LNCAP (cell line): ENCODE data around the gene ARSJ.

ENCODE experiments used
- CTCF ChIP-seq: fragments of 450-650 bp; IDR thresholded peaks from 2 replicates; pipeline ENCODE4 v1.5.1; 2017; ENCODE audit warnings: mild to moderate bottlenecking

ARSJ gene

GRCh38 chr4:114019276-114019968 lies 40.0 kb upstream of the ARSJ start:
- TF ChIP-seq CTCF, result no peak

- TF ChIP-seq CTCF, result no peak
These were observed 37.9 kb upstream of the ARSJ start for GRCh38 chr4:114017120-114017917.

GRCh38 chr4:114015444-114015899 lies 36.0 kb upstream of the ARSJ start:
- TF ChIP-seq CTCF, result no peak

GRCh38 chr4:114012749-114013148 lies 33.3 kb upstream of the ARSJ start:
- no peak for TF ChIP-seq CTCF

GRCh38 chr4:114005569-114006442 lies 26.4 kb upstream of the ARSJ start:
- no peak for TF ChIP-seq CTCF

GRCh38 chr4:113998531-113998930 lies 19.1 kb upstream of the ARSJ start:
- no peak for TF ChIP-seq CTCF

GRCh38 chr4:113998079-113998478 lies 18.6 kb upstream of the ARSJ start:
- TF ChIP-seq CTCF, result no peak
